ENCODE measurements around the gene CMTM4.
"Not testable (repeated sequence)": the region's sequence is repeated elsewhere in the genome, so short reads cannot be mapped to it uniquely, and the experiment has no call there.

Gene CMTM4

GRCh38 chr16:66668777-66669444, 27.6 kb downstream of the CMTM4 start:
- Histone ChIP-seq H3K27ac (ENCODE audit: low read depth, low read length) (no peak overlapping the region), H3K9ac (ENCODE audit: low read length) (no peak overlapping the region), H3K79me2 (ENCODE audit: insufficient read depth, low read length) (no peaks in the 10 kb centered on the region), H2AFZ (ENCODE audit: low read depth, low read length, severe bottlenecking) (no peak overlapping the region), H4K20me1 (ENCODE audit: low read depth, low read length) (no peaks in the 10 kb centered on the region), H3K9me2 (replicated peaks; ENCODE audit: insufficient read depth, low read length) (no peaks in the 10 kb centered on the region), H3K27me3 (ENCODE audit: low read length) (no peaks in the 10 kb centered on the region), H3K4me2 (ENCODE audit: low read depth, low read length, poor library complexity, severe bottlenecking) (no peak overlapping the region), H3F3A (ENCODE audit: insufficient read depth) (no peaks in the 10 kb centered on the region), H3K4me3 (ENCODE audit: insufficient read depth, low read length, poor library complexity, severe bottlenecking) (no peak overlapping the region), H3K36me3 (ENCODE audit: low read length) (no peaks in the 10 kb centered on the region), H3K9me3 (ENCODE audit: insufficient read depth, low read length) (no peaks in the 10 kb centered on the region)
- no peak for TF ChIP-seq CTCF (IDR thresholded peaks at IDR 0.05; ENCODE audit: insufficient read depth, low read length, poor library complexity, severe bottlenecking)
- no peak for TF ChIP-seq EZH2phosphoT487 (conservative IDR thresholded peaks at IDR 0.05; ENCODE audit: low read length)

DNA sequence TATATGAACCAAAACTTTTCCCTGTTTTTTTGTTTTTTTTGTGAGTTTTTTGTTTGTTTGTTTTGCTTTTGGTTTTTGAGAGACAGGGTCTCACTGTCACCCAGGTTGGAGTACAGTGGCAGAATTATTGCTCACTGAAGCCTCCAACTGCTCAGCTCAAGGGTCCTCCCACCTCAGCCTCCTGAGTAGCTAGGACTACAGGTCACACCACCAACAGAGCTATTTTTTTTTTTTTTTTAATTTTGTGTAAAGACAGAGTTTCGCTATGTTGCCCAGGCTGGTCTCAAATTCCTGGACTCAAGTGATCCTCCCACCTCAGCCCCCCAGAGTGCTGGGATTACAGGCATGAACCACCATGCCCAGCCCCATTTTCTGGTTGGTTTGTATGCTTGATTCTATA, 28.6 kb downstream of the CMTM4 start:
- Histone ChIP-seq H3K4me3 (ENCODE audit: insufficient read depth, low read length, poor library complexity, severe bottlenecking) (no peak overlapping the region), H4K20me1 (ENCODE audit: low read depth, low read length) (no peaks in the 10 kb centered on the region), H3K9ac (ENCODE audit: low read length) (no peak overlapping the region), H3K27ac (ENCODE audit: low read depth, low read length) (no peak overlapping the region), H3K79me2 (ENCODE audit: insufficient read depth, low read length) (no peaks in the 10 kb centered on the region), H3K36me3 (ENCODE audit: low read length) (no peaks in the 10 kb centered on the region), H3K4me2 (ENCODE audit: low read depth, low read length, poor library complexity, severe bottlenecking) (no peak overlapping the region), H3K27me3 (ENCODE audit: low read length) (no peaks in the 10 kb centered on the region), H2AFZ (ENCODE audit: low read depth, low read length, severe bottlenecking) (no peak overlapping the region), H3K9me2 (replicated peaks; ENCODE audit: insufficient read depth, low read length) (no peaks in the 10 kb centered on the region), H3K9me3 (ENCODE audit: insufficient read depth, low read length) (no peaks in the 10 kb centered on the region), H3F3A (ENCODE audit: insufficient read depth) (no peaks in the 10 kb centered on the region)
- TF ChIP-seq CTCF (IDR thresholded peaks at IDR 0.05; ENCODE audit: insufficient read depth, low read length, poor library complexity, severe bottlenecking) (no peak), EZH2phosphoT487 (conservative IDR thresholded peaks at IDR 0.05; ENCODE audit: low read length) (no peak)

- Histone ChIP-seq H3K36me3 (ENCODE audit: low read length) (no peaks in the 10 kb centered on the region), H3K27me3 (ENCODE audit: low read length) (0 out of 2 replicates have a peak, but pooled peaks cover 3% of the 10 kb centered on the region), H2AFZ (ENCODE audit: low read depth, low read length, severe bottlenecking) (no peak overlapping the region), H3K9me3 (ENCODE audit: insufficient read depth, low read length) (no peaks in the 10 kb centered on the region), H3K9me2 (replicated peaks; ENCODE audit: insufficient read depth, low read length) (no peaks in the 10 kb centered on the region), H3K4me3 (ENCODE audit: insufficient read depth, low read length, poor library complexity, severe bottlenecking) (no peak overlapping the region), H3K9ac (ENCODE audit: low read length) (no peak overlapping the region), H4K20me1 (ENCODE audit: low read depth, low read length) (no peaks in the 10 kb centered on the region), H3K79me2 (ENCODE audit: insufficient read depth, low read length) (no peaks in the 10 kb centered on the region), H3F3A (ENCODE audit: insufficient read depth) (no peaks in the 10 kb centered on the region), H3K27ac (ENCODE audit: low read depth, low read length) (no peak overlapping the region), H3K4me2 (ENCODE audit: low read depth, low read length, poor library complexity, severe bottlenecking) (no peak overlapping the region)
- TF ChIP-seq CTCF (IDR thresholded peaks at IDR 0.05; ENCODE audit: insufficient read depth, low read length, poor library complexity, severe bottlenecking) (peak; percentile 26), EZH2phosphoT487 (conservative IDR thresholded peaks at IDR 0.05; ENCODE audit: low read length) (no peak)
Observed at GRCh38 chr16:66662445-66663194, 33.9 kb downstream of the CMTM4 start.

GRCh38 chr16:66661671-66662346, 34.7 kb downstream of the CMTM4 start:
- not testable (repeated sequence) for H3K36me3 ChIP-seq (ENCODE audit: low read length); H3K79me2 ChIP-seq (ENCODE audit: insufficient read depth, low read length); H3K27ac ChIP-seq (ENCODE audit: low read depth, low read length); H2AFZ ChIP-seq (ENCODE audit: low read depth, low read length, severe bottlenecking); H3K9me2 ChIP-seq (replicated peaks; ENCODE audit: insufficient read depth, low read length); H3K27me3 ChIP-seq (ENCODE audit: low read length); H3K9ac ChIP-seq (ENCODE audit: low read length); H3K4me2 ChIP-seq (ENCODE audit: low read depth, low read length, poor library complexity, severe bottlenecking); H3K4me3 ChIP-seq (ENCODE audit: insufficient read depth, low read length, poor library complexity, severe bottlenecking); H3K9me3 ChIP-seq (ENCODE audit: insufficient read depth, low read length); H3F3A ChIP-seq (ENCODE audit: insufficient read depth); H4K20me1 ChIP-seq (ENCODE audit: low read depth, low read length)

Measured in SU-DHL-6 (cell line).